HepG2 (cell line): ENCODE measurements around the gene WDR82. TPM values are rescaled to one million over a fixed set of nuclear protein-coding genes. Genes with fewer than 3 reads are reported as not detected.

ENCODE experiments used
- ELF1 ChIP-seq: sonication (generic); formaldehyde crosslinking; IDR thresholded peaks from 2 replicates; pipeline ENCODE4 v1.4.0; 2020; ENCODE audit warnings: missing genetic modification reagents
- HINFP ChIP-seq: sonication (generic); formaldehyde crosslinking; IDR thresholded peaks from 2 replicates; pipeline ENCODE4 v1.4.0; 2020; ENCODE audit warnings: low read depth, mild to moderate bottlenecking, missing genetic modification reagents
- KDM3A ChIP-seq: IDR thresholded peaks from 2 replicates; pipeline ENCODE4 v1.6.1; 2018; ENCODE audit warnings: low read depth, missing compliant biosample characterization
- MED1 ChIP-seq: sonication (generic); formaldehyde crosslinking; IDR thresholded peaks from 2 replicates; pipeline ENCODE4 v1.4.0; 2020; ENCODE audit warnings: missing genetic modification reagents
- NR0B2 ChIP-seq: sonication (generic); formaldehyde crosslinking; IDR thresholded peaks from 2 replicates; pipeline ENCODE4 v1.4.0; 2020; ENCODE audit warnings: mild to moderate bottlenecking, missing genetic modification reagents
- NR2F1 ChIP-seq, 2 experiments: fragments of 450-650 bp in 1 of 2; formaldehyde crosslinking in 1 of 2; IDR thresholded peaks; 2 replicates each; pipeline versions ENCODE4 v1.5.0 to v1.6.1; 2016 to 2020; ENCODE audit warnings: mild to moderate bottlenecking in 1 of 2, missing compliant biosample characterization in 1 of 2, missing genetic modification reagents in 1 of 2, moderate library complexity in 1 of 2
- PHF8 ChIP-seq: sonication (generic); formaldehyde crosslinking; IDR thresholded peaks from 2 replicates; pipeline ENCODE4 v1.5.0; 2020; ENCODE audit warnings: missing genetic modification reagents
- RFXAP ChIP-seq: sonication (generic); formaldehyde crosslinking; IDR thresholded peaks from 2 replicates; pipeline ENCODE4 v1.4.0; 2020; ENCODE audit warnings: missing genetic modification reagents, borderline replicate concordance
- SALL1 ChIP-seq: sonication (generic); formaldehyde crosslinking; IDR thresholded peaks from 2 replicates; pipeline ENCODE4 v1.8.0; 2022; ENCODE audit warnings: mild to moderate bottlenecking, missing genetic modification reagents
- SIN3A ChIP-seq: IDR thresholded peaks from 2 replicates; pipeline ENCODE4 v1.6.1; 2011; ENCODE audit warnings: low read depth, mild to moderate bottlenecking, control low read depth, low read length, borderline replicate concordance
- SP5 ChIP-seq: IDR thresholded peaks from 2 replicates; pipeline ENCODE4 v1.6.1; 2016; ENCODE audit warnings: low read depth, borderline replicate concordance
- SRSF1 ChIP-seq: fragments of 200-400 bp; formaldehyde crosslinking; optimal IDR thresholded peaks from 2 replicates; pipeline ENCODE3; 2017; ENCODE audit warnings: mild to moderate bottlenecking, low read depth, low read length, moderate library complexity
- SUZ12 ChIP-seq: fragments of 150-350 bp; IDR thresholded peaks from 2 replicates; pipeline ENCODE4 v1.6.1; 2014; ENCODE audit warnings: low read depth, low read length
- TEAD3 ChIP-seq: optimal IDR thresholded peaks from 2 replicates; pipeline ENCODE3; 2016; ENCODE audit warnings: borderline replicate concordance
- THAP7 ChIP-seq: sonication (generic); formaldehyde crosslinking; IDR thresholded peaks from 2 replicates; pipeline ENCODE4 v1.8.1; 2023; ENCODE audit warnings: mild to moderate bottlenecking, missing genetic modification reagents
- U2AF2 ChIP-seq: fragments of 200-400 bp; formaldehyde crosslinking; IDR thresholded peaks from 2 replicates; pipeline ENCODE4 v1.6.1; 2017; ENCODE audit warnings: low read depth, mild to moderate bottlenecking, low read length
- YEATS4 ChIP-seq: sonication (generic); formaldehyde crosslinking; IDR thresholded peaks from 2 replicates; pipeline ENCODE4 v1.4.0; 2020; ENCODE audit warnings: missing genetic modification reagents, borderline replicate concordance
- ZNF274 ChIP-seq: sonication (generic); formaldehyde crosslinking; IDR thresholded peaks from 2 replicates; pipeline ENCODE4 v1.5.1; 2020; ENCODE audit warnings: mild to moderate bottlenecking, missing genetic modification reagents
- ZNF333 ChIP-seq: sonication (generic); formaldehyde crosslinking; IDR thresholded peaks from 2 replicates; pipeline ENCODE4 v1.4.0; 2020; ENCODE audit warnings: mild to moderate bottlenecking, missing genetic modification reagents, borderline replicate concordance
- ZNF335 ChIP-seq: sonication (generic); formaldehyde crosslinking; IDR thresholded peaks from 2 replicates; pipeline ENCODE4 v1.4.0; 2020; ENCODE audit warnings: missing genetic modification reagents
- ZNF660 ChIP-seq: sonication (generic); formaldehyde crosslinking; IDR thresholded peaks from 2 replicates; pipeline ENCODE4 v1.5.1; 2020; ENCODE audit warnings: mild to moderate bottlenecking, low read depth, missing genetic modification reagents, borderline replicate concordance
- ZNF703 ChIP-seq: sonication (generic); formaldehyde crosslinking; IDR thresholded peaks from 2 replicates; pipeline ENCODE4 v1.5.1; 2020; ENCODE audit warnings: missing genetic modification reagents, mild to moderate bottlenecking, moderate library complexity, borderline replicate concordance
- ZNF710 ChIP-seq: sonication (generic); formaldehyde crosslinking; IDR thresholded peaks from 2 replicates; pipeline ENCODE4 v1.5.0; 2020; ENCODE audit warnings: mild to moderate bottlenecking, missing genetic modification reagents, borderline replicate concordance
- ZNF788 ChIP-seq: sonication (generic); formaldehyde crosslinking; IDR thresholded peaks from 2 replicates; pipeline ENCODE4 v1.5.0; 2020; ENCODE audit warnings: mild to moderate bottlenecking, missing genetic modification reagents, borderline replicate concordance
- ZNF816 ChIP-seq: sonication (generic); formaldehyde crosslinking; IDR thresholded peaks from 2 replicates; pipeline ENCODE4 v1.8.0; 2022; ENCODE audit warnings: missing genetic modification reagents, mild to moderate bottlenecking, borderline replicate concordance
- polyA plus RNA-seq, 8 experiments: library from polyadenylated mRNA; depleted of rRNA in 3 of 8; stranded (reverse) in 7 of 8; unstranded in 1 of 8; fragments of >200 nt; fragmentation: Illumina TruSeq in 4 of 8; extraction: Trizol in 4 of 8; gene quantifications; 2 replicates each; pipeline versions ENCODE4 v1.2.1 to v1.2.3, GENCODE V29; 2011 to 2016; ENCODE audit warnings: low read depth in 4 of 8, missing spikeins in 1 of 8, mixed read lengths in 1 of 8; ENCODE audit not compliant: insufficient read depth in 1 of 8
- total RNA-seq, 5 experiments: library from RNA; depleted of rRNA; stranded (reverse); fragments of >200 nt; fragmentation: Illumina TruSeq; extraction: Trizol; gene quantifications; 2 replicates each; pipeline ENCODE4 v1.2.3, GENCODE V29; 2016; ENCODE audit warnings: low read depth in 1 of 5

WDR82 gene
- total and polyA plus RNA-seq, 2 of the 13 experiments (the other 11 are each of a cell fraction or from before 2014, with no cell fraction given), result 39.1 to 59.5 TPM

GRCh38 chr3:52238761-52239701 is 39.4 kb downstream of the WDR82 start, which contains the start of gene TWF2 (continued):
- no peak for TF ChIP-seq NR2F1 (CRISPR knock-in tag; IDR thresholded peaks at IDR 0.05)
- TF ChIP-seq ZNF816 (CRISPR knock-in tag), result peak; percentile 15; the same call in 1 of the 2 replicates
- no peak for TF ChIP-seq THAP7
- TF ChIP-seq ZNF335 (CRISPR knock-in tag), result no peak
- peak; percentile 63; the same call in 1 of the 2 replicates for TF ChIP-seq HINFP (CRISPR knock-in tag)
- no peak; the same call in 1 of the 2 replicates for TF ChIP-seq SIN3A
- 0 out of 2 replicates have a peak, but pooled peaks have one; percentile 18 for TF ChIP-seq RFXAP (CRISPR knock-in tag)
- TF ChIP-seq PHF8 (CRISPR knock-in tag), result peak; percentile 82
- TF ChIP-seq ZNF710 (CRISPR knock-in tag), result no peak
- TF ChIP-seq YEATS4 (CRISPR knock-in tag), result peak; percentile 67
- no peak for TF ChIP-seq SUZ12
- TF ChIP-seq U2AF2, result no peak
- TF ChIP-seq ZNF703 (CRISPR knock-in tag), result no peak
- TF ChIP-seq MED1 (CRISPR knock-in tag), result peak; percentile 73
- no peak for TF ChIP-seq ELF1 (CRISPR knock-in tag)
- 0 out of 2 replicates have a peak, but pooled peaks have one; percentile 14 for TF ChIP-seq KDM3A (CRISPR knock-in tag)
- no peak for TF ChIP-seq TEAD3
- TF ChIP-seq ZNF274 (CRISPR knock-in tag), result peak; percentile 23; the same call in 1 of the 2 replicates
- TF ChIP-seq NR0B2 (CRISPR knock-in tag), result 0 out of 2 replicates have a peak, but pooled peaks have one; percentile 13
- TF ChIP-seq SP5 (CRISPR knock-in tag), result peak; percentile 55; the same call in 1 of the 2 replicates
- peak; percentile 1; the same call in 1 of the 2 replicates for TF ChIP-seq ZNF333
- TF ChIP-seq SRSF1, result peak; percentile 67
- TF ChIP-seq ZNF660, result no peak
- peak; percentile 77 for TF ChIP-seq SALL1 (CRISPR knock-in tag)
- no peak for TF ChIP-seq ZNF788 (CRISPR knock-in tag)
